C4-2B (cell line): ENCODE results near the gene DCDC2.

ENCODE experiments used
- ZFX ChIP-seq: fragments of 450-650 bp; IDR thresholded peaks from 2 replicates; pipeline ENCODE4 v1.6.1; 2017
- TF ChIP-seq, protein P1 (sequence below): fragments of 450-650 bp; conservative IDR thresholded peaks from 2 replicates; pipeline ENCODE4 v1.5.1; 2017; ENCODE audit warnings: mild to moderate bottlenecking

DNA sequence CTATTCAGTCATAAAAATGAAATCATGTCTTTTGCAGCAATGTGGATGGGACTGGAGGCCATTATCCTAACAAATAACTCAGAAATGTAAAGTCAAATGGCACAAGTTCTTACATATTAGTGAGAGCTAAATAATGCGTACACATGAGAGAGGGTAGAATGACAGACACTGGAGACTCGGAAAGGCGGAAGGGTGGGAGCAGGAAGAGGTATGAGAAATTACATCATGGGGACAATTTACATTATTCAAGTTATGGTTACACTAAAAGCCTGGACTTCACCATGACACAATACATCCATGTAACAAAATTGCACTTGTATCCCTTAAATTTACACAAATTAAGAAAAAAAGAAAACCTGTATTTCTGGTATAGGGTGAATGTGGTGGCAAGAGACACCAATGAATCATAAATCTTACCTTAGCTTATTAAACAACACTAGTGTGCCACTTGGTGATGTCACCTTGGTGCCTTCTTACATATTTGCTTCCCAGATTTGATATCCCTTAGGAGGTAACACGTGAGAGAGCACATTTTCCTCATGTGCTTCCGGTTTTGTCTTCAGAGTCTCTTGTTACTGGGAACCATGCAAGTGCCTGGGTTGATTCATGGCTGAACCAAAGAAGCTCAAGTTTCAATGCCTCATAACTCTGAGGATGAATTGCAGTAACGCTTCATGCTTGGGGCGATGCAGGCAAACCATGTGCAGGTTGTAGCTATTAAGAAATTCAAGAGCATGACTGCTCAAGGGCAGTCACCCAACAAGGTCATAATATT lies 84.6 kb downstream of the DCDC2 start:
- TF ChIP-seq, protein P1, sequence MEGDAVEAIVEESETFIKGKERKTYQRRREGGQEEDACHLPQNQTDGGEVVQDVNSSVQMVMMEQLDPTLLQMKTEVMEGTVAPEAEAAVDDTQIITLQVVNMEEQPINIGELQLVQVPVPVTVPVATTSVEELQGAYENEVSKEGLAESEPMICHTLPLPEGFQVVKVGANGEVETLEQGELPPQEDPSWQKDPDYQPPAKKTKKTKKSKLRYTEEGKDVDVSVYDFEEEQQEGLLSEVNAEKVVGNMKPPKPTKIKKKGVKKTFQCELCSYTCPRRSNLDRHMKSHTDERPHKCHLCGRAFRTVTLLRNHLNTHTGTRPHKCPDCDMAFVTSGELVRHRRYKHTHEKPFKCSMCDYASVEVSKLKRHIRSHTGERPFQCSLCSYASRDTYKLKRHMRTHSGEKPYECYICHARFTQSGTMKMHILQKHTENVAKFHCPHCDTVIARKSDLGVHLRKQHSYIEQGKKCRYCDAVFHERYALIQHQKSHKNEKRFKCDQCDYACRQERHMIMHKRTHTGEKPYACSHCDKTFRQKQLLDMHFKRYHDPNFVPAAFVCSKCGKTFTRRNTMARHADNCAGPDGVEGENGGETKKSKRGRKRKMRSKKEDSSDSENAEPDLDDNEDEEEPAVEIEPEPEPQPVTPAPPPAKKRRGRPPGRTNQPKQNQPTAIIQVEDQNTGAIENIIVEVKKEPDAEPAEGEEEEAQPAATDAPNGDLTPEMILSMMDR: no peak
- TF ChIP-seq ZFX: no peak
